Activated T-cell treated with anti-CD3 and anti-CD28 coated beads, Interleukin-2, amount 50 U/mL, for 48 hours (primary cell): Measurements from ENCODE around the gene ABCF3.

Experiments used
- DNase-seq, 2 experiments: peaks; one replicate each; pipeline ENCODE4 v3.0.0-alpha.2; 2020

The ABCF3 gene

DNA sequence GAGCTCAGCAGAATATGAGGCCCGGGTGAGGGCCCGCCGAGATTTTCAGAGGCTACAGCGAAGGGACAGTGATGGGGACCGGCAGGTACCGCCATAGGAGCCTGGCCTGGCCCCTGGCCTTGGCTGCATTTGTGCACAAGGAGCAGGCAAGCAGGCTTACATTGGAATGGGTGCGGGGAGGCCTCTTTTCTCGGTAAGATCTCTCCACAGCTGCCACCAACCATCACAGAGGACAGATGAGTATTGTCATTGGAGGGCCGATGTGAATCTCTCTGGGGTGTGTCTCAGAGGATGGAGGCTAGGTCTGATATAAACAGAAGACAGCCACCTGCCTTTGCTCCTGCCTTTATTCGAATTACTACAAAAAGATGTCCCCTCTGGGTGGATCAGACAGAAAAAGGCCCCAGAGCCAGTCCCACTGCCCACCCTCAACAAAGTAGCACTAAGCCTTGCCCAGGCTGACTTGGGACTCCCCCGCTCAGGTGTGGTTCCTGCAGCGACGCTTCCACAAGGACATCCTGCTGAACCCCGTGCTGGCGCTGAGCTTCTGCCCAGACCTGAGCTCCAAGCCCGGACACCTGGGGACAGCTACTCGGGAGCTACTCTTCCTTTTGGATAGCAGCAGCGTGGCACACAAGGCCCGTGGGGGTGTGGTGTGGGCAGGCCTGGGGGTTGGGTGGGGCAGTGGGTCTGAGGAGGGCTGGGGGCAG is 48.8 kb downstream of the ABCF3 start:
- no peak for DNase-seq

DNA sequence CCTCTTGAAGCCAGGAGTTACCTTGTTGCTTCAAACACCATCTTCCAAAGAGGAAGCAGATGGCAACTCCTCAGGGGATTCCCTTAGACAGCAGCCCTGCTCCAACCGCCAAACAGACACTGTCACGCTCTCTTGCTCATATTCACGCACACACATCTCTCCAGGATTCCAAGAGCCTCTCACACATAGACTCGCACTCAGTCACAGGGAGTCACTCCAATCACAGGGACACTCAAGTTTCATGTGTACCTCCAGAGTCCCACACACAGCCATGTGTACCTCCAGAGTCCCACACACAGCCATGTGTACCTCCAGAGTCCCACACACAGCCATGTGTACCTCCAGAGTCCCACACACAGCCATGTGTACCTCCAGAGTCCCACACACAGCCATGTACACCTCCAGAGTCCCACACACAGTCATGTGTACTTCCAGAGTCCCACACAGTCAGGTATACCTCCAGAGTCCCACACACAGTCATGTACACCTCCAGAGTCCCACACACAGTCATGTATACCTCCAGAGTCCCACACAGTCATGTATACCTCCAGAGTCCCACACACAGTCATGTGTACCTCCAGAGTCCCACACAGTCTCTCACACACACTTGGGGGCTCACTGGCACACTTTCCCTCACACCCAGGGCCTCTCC is 49.5 kb downstream of the ABCF3 start:
- DNase-seq, result no peak

DNA sequence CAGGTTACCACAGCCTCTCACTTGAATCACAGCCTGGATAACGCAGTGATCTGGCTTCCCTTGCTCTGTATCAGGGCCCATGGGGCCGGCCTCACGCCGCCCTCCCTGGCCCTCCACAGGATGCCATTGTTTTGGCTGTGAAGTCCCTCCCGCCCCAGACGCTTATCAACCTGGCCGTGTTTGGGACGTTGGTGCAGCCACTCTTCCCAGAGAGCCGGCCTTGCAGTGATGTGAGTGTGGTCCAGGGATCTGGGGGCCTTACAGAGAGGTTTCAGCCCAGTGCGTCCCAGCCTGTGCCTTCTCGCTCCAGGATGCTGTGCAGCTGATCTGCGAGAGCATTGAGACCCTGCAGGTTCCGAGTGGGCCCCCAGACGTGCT is 50.0 kb downstream of the ABCF3 start:
- no peak for DNase-seq

DNA sequence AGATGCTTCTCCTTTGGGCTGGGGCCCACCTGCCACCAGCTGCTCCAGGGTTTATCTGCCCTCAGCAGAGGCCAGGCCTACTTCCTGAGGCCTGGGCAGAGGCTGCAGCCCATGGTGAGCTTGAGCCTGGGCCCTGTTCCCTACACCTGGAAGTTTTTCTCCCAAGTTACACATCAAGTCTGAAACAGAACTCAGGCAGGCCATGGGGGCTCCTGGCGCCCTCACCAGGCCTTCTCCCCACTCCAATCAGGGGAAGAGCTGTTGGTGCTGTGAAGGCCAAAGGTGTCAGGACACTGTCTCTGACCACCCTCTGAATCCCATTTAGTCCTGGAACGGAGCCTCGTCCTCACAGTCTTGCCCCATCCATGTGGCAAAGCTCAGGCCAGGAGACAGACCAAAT is 50.6 kb downstream of the ABCF3 start:
- DNase-seq, result no peak

DNA sequence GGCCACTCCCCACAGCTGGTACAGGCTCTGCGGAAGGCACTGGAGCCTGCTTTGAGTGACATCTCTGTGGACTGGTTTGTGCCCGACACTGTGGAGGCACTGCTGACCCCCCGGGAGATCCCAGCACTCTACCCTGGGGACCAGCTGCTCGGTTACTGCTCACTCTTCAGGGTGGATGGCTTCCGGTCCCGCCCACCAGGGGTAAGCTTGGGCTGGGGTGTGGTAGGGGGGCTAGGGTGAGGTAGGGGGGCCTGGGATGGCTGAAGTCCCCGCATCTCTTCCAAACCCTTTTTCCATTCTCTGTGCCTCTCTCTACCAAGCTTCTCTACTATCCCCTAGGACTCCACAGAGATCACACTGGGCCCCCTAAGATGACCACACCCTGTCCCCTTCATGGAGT is 51.2 kb downstream of the ABCF3 start:
- no peak for DNase-seq

DNA sequence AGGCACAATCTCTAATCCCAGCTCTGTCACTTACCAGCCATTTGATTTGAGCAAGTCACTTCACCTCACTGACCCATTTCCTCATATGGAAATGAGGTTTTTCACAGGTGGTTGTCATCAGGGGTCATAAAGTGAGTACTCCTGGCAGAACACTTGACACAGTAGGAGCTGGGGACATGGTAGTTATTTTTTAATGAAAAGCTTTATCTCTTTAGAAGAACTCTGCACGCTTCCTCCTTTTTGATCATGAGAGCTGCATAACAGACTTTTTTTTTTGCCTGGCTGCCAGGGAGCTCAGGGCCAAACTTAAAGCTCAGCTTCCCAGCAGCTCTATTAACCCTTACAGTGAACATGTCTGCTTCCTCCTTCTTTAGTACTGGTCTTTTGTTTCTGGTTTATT is 51.8 kb downstream of the ABCF3 start:
- no peak for DNase-seq

DNA sequence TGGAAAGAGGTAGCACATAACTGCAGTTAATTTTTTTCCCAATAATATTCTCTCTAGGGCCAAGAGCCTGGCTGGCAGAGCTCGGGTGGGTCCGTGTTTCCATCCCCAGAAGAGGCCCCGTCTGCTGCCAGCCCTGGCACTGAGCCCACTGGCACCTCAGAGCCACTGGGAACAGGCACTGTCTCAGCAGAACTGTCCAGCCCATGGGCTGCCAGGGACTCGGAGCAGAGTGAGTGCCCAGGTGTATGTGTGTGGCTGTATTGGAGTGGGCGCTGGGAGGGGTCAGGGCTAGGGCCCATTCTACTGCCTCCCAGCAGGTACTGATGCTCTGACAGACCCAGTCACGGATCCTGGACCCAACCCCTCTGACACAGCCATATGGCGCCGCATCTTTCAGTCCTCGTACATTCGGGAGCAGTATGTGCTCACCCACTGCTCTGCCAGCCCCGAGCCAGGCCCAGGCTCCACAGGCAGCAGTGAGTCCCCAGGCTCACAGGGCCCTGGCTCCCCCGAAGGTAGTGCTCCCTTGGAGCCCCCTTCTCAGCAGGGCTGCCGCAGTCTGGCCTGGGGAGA is 52.3 kb downstream of the ABCF3 start:
- DNase-seq, result no peak

DNA sequence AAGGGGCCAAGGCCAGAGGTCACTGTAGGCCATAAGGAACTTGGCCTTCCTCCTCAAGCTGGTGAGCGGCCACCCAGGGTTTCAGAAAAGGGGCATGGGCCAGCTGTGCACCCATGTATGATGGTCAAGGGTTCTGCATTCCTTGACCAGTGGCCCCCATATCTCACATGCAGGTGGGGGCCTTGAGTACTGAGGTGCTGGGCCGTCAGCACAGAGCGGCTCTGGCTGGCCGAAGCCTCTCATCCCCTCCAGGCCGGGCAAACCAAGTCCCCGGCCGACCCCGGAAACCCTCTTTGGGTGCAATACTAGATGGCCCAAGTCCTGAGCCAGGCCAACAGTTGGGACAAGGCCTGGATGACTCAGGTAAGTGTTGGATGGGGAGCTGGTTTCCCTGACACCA is 53.2 kb downstream of the ABCF3 start:
- DNase-seq, result no peak

DNA sequence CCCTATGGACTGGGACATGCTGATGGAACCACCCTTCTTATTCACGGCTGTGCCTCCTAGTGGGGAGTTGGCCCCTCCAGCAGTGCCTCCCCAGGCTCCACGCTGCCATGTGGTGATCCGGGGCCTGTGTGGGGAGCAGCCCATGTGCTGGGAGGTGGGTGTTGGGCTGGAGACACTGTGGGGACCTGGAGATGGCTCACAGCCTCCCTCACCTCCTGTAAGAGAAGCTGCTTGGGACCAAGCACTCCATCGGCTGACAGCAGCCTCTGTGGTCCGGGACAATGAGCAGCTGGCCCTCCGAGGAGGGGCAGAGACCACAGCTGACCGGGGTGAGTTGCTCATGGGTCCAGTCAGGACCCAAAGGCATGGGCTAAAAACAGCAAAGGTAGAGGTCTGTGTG is 53.7 kb downstream of the ABCF3 start:
- no peak for DNase-seq

DNA sequence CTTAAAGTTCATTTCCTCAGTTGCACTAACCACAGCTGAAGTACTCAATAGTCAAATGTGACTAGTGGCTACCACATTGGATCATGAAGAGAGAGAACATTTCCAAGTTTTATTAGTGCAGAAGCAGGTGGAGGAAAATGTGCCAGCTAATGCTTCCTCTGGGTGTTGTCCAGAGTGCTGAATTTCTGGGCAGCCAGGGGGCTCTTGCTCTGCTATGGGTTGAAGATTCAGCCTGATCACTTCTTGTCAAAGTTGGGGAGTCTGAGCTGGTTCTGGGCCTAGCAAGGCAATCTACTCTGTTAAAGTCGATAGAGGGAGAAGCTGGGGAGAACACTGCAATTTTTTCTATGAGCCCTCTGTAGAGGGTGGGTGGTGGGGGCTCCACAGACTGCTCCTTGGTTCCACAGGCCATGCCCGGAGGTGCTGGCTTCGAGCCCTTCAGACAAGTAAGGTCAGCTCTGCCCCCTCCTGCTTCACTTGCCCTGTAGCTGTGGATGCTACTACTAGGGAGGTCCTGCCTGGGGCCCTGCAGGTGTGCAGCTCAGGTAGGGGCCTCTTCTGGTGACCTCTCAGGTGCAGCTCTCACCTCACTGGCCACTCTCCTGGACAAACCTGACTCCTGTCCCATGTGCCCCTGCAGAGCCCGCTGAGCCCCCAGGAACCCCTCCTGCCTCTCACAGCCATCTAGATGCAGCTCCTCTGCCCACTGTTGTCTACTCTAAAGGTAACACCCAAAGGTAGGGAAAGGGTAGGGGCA is 54.6 kb downstream of the ABCF3 start:
- no peak for DNase-seq

DNA sequence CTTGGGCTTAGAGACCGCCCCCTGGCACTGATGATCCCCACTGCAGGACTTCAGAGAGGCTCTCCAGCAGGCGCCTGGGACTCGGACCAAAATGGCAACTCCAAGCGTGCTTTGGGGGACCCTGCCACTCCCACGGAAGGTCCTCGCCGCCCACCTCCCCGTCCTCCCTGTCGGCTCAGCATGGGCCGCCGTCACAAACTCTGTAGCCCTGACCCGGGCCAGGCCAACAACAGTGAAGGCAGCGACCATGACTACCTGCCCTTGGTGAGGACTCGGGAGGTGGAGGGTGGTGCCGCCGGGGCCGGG is 55.1 kb downstream of the ABCF3 start:
- no peak for DNase-seq

DNA sequence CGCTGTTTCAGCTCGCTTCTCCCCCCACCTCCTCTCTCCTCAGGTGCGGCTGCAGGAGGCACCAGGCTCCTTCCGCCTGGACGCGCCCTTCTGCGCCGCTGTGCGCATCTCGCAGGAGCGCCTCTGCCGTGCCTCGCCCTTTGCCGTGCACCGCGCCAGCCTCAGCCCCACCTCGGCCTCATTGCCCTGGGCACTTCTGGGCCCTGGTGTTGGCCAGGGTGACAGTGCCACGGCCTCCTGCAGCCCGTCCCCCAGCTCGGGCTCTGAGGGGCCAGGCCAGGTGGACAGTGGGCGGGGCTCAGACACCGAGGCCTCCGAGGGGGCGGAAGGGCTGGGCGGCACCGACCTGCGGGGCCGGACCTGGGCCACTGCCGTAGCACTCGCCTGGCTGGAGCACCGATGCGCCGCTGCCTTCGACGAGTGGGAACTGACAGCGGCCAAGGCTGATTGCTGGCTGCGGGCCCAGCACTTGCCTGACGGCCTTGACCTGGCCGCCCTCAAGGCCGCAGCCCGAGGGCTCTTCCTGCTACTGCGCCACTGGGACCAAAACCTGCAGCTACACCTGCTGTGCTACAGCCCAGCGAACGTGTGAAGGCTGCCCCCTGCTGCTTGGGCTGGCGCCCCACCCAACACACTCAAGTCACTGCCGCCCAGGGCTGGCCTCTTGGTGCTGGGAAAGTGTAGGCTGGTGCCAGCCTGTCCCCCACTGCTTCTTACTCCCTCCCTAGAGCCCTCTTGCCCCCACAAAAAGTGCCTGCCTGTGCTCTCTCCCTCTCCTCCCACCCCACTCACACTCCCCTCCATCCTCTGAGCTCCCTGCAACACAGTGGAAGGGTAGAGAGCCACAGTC is 55.7 kb downstream of the ABCF3 start:
- DNase-seq, result peak; percentile 34 to 45

DNA sequence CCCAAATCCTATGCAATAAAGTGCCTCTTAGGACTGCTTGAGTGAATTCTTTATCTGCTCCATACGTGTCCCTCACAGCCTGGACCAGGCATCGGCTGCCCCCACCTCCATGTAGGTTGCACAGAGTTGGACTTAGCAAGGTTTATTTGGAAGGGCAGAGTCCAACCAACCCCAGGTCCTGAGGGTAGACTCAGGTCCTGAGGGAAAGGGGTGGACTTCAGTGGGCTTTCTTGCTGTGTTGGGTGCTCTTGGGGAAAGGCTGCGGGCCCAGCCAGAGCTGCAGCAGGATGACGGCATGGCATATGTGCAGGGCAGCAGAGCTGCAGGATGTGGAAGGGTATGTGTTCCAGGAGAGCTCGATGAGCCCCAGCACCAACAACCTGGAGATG is 56.3 kb downstream of the ABCF3 start:
- DNase-seq, result no peak
